ENCODE measurements around the gene NR5A1.

The NR5A1 gene

DNA sequence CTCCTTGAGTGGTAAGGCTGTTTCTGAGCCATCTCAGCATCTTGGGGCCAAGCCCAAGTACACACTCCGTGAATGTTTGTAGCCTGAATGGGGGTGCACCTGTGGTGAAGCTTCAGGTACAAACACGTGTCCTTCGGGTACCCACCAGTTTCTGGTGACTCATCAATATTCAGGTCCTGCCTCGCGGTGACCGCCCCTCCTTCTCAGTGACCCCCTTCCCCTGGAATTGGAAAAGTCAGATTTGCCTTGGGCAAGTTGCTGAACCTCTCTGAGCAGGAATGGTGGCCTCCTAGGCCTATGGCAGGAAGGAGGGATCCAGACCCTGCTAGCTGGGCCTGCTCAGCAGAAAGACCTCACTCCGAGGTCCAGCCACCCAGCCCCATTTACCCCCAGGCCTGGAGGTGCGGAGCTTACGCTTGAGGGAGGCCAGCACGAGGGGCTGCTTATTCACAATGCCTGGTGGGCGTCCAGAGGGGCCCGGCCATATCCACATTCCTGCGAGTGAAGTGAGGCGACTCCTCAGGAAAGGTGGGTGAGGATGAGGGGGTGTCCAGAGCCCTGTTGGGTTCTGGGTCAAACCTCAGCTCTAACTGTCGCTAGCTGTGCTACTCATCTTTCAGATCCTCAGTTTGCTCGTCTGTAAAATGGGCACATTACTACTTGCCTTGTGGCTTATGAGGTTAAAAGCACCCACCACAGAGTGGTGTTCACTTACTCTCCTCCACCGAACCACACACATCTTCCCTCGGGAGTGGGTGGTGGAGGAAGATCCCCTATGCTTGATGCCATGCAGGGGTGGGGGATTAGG is 49.9 kb downstream of the NR5A1 start:
- no peak for DNase-seq

DNA sequence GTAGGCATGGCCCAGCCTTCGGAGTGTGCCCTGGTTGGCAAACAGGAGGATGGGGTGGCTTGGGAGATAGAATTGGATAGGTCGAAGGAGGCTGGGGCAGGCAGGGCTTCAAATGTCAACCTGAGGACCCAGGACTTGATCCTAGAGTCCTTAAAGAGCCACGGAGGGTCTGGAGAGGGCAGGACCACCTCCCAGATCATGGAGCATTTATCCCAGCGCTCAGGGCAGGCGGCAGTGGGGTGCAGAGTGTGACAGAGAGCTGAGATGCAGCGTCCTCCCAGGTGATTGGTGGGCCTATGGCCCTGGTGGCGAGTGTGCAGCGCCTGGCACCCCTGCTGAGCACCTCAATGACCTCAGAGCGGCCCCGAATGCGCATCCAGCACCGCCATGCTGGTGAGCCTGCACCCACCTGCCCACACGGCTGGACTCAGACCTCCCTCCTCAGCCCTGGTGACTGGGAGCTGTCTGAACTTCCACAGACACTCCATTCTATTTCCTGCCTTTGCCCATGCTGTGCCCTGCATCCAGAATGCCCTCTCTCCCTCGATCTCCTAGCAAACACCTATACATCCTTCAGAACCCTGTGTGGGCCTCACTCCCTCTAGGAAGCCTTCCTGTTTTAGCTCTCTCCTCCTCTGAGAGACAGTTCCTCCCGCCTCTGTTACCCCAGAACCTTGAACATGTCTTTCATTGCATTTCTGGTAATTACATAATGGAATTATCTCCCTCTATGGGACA is 50.7 kb downstream of the NR5A1 start:
- DNase-seq, result no peak

DNA sequence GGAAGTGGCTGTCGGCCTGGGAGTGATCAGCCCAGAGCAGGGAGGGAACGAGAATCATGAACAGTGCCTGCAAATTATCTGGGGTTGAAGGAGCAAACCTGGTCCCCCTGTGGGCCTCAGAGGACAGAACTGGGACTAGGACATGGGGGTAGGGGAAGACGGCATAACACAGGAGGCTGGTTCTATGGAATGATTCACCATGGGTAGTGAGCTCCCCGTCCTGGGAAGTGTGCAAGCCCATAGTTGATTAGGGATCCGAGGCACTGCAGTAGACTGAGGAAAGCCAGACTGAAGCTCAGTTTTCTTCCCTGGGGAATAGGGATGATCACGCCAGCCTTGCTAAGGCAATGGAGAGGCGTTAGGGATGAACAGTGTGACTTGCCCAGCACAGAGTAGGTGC is 51.4 kb downstream of the NR5A1 start:
- no peak for DNase-seq

DNA sequence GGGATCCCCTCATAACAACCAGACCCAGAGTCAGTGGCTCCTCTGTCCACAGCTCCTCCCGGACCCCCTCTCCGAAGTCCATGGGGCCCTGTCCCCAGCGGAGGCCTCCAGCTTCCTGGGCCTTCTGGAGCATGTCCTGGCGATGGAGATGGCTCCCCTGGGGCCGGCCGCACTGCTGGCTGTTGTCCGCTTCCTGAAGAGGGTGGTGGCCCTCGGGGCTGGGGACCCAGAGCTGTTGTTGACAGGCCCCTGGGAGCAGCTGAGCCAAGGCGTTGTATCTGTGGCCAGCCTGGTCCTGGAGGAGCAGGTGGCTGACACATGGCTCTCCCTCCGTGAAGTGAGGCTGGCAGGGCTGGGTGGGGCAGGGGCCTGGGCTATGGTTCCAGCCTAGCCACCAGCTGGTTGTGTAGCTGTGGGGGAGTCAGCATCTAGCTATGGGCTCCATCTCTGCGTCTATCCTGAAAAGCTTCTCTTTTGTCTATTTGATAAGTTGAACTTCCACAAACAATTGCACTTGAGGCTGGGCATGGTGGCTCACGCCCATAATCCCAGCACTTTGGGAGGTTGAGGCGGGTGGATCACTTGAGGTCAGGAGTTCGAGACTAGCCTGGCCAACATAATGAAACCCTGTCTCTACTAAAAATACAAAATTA is 52.3 kb downstream of the NR5A1 start:
- DNase-seq, result no peak

DNA sequence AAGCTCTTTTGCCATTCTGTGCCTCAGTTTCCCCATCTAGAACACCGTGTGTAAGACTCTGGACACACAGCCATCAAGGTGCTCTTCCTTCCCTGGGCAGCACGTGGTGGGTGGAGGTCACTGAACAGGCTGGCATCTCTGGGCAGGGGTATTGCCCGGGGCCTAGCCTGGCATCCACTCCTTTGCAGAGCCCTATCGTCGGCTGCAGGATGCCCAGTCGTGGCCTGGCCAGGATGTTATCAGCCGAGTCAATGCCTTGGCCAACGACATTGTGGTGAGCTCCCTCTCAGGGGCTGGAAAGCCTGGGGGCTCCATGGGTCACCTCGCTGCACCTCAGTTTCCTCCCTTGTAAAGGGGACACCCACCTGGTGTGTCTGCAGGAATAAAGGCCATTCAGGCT is 52.9 kb downstream of the NR5A1 start:
- DNase-seq, result no peak

DNA sequence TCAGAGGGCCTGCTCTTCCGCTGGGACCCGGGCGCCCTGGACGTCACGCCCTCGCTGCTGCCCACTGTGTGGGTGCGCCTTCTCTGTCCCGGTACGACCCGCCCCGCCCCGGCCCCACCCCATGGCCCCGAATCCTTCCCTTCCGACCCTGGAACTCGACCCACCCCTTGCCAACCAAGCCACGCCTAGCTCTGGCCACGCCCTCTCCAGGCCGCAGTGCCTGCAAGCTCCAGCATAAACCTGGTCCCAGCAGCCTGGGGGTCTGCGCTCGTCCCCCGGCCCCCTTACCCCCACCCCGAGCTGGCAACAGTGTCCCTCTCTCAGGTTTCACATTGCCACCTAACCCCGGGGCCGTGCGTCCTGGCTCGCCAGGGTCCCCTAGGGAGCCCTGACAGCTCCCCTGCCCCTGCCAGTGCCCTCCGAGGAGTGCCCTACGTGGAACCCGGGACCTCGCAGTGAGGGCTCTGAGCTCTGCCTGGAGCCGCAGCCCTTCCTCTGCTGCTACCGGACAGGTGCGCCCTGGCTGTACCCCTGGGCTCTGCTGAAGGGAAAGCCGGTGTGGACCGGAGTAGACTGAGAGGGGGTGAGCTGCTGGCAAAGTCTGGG is 53.5 kb downstream of the NR5A1 start:
- DNase-seq, result no peak

DNA sequence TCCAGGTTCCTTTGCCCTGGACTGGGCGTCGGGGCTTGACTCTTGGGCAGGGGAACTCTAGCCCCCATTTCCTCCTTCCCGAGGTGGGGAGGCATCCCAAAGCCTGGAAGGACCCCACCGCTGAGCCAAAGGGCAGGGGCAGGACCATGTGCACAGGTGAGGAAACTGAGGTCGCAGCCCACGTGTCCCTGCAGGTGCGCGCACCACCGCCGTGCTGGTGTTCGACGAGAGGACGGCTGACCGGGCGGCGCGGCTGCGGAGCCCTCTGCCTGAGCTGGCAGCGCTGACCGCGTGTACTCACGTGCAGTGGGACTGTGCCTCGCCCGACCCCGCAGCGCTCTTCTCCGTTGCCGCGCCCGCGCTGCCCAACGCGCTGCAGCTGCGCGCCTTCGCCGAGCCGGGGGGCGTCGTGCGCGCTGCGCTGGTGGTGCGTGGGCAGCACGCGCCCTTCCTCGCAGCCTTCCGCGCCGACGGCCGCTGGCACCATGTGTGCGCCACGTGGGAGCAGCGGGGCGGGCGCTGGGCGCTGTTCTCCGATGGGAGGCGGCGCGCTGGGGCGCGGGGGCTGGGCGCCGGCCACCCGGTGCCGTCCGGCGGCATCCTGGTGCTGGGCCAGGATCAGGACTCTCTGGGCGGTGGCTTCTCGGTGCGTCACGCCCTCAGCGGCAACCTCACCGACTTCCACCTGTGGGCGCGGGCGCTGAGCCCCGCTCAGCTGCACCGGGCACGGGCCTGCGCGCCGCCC is 54.2 kb downstream of the NR5A1 start:
- DNase-seq, result no peak

DNA sequence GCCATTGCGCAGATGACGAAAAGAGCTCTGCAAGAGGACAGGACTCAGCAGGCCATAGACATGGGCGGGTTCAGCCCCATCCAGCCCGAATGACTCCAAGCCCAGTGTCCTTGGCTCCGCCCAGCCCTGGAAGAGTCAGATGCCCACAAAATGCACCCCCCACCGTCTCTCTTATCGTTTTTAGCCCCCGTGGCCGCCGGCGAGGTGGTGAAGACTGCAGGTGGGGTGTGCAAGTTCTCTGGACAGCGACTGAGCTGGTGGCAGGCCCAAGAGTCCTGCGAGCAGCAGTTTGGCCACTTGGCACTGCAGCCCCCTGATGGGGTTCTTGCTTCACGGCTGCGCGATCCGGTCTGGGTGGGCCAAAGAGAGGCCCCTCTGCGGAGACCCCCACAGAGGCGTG is 54.9 kb downstream of the NR5A1 start:
- no peak for DNase-seq

DNA sequence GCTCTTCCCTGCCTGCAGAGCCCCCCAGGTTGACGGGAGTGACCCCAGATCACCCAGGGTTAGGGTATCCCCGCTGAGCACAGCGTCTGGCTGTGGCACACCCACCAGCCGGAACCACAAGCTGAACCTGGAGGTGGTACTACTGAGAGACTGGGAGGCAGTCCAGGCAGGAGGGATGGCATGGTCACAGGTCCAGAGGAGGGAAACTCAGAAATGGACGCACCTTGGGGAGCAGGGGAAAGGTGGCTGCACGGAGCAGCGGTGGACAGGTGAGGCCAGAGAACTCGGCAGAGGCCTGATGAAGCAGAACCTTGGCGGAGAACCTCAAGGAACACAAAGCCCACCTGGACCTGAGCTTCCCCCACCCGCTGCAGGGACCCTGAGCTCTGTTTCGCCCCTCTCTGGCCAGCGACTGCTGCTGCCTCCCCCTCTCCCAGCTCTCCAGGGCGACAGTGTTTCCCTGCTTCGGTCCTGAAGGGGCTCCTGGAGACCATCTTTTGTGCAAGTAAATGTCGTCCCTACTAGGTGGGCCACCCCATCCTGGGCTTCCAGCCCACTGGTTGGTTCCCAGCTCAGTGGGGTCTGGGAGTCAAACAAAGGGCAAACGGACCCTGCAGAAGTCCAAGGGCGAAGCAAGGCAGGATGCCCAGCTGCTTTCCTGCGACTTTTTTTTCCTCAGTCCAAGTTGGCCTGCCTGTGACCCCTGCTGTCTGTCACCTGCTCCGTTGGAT is 56.1 kb downstream of the NR5A1 start:
- no peak for DNase-seq

DNA sequence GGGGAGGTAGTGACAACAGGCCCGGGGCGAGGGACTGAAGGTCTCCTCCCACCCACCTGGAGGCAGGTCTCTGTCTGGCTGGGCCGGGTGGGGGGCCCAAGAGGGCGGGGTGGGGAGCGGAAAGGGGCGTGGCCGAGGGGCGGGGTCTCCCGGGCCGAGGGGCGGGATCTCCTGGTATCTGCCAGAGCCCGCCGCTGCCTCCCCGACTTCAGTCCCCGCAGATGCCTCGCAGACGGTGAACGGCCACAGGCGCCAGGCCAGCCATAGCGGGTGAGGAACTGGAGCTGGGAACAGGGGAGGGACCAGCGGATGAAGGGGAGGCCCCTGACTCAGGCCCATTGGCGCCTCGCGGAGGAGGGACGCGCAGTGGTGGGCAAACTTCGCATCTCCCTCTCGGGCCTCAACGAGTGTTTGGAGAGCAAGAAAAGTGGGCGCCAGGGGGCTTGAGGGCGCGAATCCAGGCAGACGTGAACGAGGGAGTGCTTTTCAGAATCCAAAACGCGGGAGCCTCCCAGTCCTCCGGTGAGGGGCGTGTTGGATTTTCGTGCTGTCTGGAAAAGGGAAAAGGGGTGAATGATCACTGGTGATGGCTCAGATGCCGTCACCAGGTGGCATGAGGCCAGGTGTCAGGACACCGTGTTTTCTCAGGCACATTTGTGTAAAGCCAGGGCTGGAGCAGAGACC is 56.8 kb downstream of the NR5A1 start, which contains the start of gene ADGRD2:
Gene ADGRD2 (plus strand): TSS at position 211 of the 684 bp plus-strand sequence. CDS start 1,216 bp downstream, outside the sequence.
- no peak for DNase-seq

DNA sequence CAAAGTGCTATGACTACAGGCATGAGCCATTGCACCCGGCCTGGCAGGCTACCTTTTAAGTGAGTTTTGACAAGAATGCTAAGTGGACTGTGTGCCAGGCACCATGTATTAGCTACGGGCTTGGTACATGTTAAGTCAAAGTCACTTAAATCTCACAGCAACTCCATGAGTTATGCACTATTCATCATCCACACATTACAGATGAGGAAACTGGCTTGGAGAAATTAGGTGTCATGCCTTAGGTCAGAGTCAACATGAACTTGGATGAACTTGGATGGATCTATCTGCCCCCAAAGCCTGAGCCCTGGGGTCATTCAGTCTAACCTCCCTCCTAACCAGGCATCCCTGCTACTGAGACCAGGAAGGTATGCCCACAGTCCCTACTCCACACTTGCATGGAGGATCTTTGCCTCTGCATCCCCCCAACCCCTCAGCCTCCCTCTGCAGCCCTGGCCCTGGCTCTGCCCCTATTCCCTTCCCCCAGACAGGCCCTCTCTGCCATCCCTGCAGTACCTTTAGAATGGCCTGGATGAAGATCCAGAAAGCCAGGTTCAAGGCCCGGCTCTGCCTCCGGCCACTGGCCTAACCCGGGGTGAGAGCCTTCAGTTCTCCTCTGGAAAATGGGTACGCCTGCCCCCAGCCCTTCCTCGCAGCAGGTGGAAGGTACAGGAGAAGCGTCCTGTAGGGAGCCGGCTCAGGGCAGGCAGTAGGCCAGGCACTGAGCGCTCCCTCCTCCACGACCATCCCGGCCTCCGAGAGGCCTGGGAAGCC is 57.6 kb downstream of the NR5A1 start:
- DNase-seq, result no peak

DNA sequence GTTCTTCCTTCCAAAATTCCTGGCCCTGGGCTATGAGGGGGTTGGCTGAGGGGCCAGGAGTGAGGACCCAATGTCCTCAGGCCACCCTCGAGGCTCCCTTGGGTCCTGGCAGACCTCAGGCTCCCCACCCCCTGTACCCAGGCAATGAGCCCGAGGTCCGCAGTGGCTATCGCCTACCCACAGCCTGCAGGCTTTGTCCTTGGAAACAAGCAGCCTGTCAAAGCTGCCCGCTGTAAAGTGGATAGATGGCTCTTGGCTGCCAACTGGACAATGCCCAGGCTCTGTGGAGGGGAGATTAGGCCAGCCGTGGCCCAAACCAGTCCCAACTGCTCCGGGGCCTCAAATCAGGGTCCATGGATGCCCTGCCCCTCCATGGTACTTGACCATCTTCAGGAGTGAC is 59.2 kb downstream of the NR5A1 start:
- DNase-seq, result no peak

DNA sequence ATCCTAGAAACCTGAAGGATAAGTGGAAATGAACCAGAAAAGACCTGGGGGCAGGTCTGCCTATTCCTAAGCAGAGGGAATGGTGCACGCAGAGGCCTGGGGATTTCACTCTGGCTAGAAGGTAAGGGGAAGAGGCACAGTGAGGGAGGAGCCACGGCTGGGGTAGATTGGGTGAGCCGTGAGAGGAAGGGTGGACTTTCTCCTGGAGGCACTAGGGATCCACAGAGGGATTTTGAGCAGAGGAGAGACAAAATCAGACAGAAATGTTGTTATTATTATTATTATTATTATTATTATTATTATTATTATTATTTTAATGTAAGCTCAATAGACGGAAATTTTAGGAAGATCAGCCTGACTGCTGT is 59.9 kb downstream of the NR5A1 start:
- no peak for DNase-seq

DNA sequence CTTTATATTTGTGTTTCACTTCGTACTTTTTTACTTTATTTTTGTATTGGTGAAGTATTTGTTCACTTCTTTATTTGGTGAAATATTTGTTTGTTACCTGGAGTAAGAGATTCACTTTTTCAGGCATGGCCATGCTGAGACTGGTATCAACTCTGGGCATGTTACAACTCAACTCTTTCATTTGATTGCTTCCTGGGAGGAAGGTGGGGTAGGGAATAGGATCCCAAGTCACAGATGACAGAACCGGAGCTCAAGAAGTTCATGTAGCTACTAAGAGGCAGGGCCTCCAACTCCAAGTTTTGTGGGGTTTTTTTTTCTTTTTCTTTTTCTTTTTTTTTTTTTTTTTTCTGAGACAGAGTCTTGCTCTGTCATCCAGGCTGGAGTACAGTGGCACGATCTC is 63.0 kb downstream of the NR5A1 start:
- DNase-seq, result no peak

DNA sequence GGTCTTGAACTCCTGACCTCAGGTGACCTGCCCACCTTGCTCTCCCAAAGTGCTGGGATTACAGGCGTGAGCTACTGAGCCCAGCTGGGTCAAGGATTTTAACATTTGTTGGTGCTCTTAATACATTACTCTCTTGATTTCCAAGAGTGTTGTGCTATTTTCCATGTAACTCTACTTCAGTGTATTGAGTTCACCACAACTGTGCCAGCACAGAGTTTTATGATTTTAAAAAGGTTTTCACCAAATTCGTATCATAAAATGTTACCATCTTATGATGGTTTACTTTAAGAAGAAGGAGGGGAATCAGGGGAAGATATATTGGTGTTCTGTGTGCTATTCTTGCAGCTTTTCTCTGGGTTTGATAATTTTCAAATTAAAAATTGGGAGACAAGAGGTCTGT is 63.6 kb downstream of the NR5A1 start:
- no peak for DNase-seq

DNA sequence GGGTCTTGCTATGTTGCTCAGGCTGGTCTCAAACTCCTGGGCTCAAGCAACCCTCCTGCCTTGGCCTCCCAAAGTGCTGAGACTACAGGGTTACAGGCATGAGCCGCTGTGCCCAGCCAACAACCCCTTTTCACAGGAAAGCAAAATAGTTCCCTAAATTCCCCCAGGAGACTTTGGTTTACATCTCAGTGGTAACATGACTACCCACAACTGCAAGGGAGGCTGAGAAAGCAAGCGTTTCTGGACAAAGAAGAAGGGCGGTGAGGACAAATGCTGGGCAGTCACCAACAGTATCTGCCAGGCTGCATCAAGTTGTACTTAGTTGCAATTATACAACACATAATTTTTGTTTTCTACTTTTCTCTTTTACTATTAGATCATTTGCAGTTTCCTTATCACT is 64.4 kb downstream of the NR5A1 start:
- no peak for DNase-seq

DNA sequence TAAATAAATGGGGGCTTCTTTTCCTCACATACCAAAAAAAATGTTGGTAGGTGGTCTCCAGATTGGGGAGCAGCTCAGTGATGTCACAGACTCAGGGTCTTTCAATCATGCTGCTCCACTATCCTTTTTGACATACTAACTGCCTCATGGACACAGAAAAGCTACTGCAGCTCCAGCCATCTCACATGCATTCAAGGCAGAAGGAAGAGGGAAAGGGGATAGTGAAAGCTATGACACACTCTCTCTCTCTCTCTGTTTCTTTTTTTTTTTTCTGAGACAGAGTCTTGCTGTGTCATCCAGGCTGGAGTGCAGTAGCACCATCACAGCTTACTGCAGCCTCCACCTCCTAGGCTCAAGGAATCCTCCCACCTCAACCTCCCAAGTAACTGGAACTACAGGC is 64.8 kb downstream of the NR5A1 start:
- no peak for DNase-seq

DNA sequence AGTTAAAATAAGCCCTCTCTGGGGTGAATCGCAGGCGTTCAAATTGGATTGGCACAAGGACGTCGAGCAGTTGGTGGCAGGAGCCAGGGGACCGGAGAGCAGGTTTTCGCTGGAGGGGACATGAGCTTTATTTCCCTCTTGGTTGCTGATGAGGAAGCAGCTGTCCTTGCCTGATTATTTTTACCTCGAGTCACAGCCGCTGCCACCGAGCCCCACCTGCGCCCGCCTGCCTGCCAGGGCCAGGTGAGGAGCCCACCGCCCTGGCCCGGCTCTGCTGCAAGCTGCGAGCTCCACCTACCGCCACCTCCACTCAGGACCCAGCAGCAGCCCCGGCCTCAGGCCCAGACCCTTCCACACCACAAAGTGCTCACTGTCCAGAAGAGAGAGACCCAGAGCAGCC is 65.9 kb downstream of the NR5A1 start:
- DNase-seq, result no peak

DNA sequence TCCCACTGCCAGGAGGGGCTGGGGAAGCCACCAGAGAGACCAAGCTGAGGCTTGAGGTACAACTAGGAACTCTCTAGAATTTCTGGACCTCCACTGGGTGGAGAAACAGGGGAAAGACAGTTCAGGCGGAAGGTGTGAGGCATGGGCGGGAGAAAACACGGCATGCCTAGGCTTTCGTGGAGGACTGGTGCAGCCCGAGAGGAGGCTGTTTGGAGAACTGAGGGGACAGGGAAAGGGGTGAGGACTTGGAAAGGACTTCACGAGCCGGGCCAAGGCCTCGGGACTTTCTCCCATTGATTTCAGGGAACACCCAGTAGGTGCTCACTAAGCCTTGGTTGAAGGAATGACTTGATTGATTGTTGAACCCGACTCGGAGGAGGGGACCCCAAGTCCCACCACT is 66.4 kb downstream of the NR5A1 start:
- DNase-seq, result no peak

DNA sequence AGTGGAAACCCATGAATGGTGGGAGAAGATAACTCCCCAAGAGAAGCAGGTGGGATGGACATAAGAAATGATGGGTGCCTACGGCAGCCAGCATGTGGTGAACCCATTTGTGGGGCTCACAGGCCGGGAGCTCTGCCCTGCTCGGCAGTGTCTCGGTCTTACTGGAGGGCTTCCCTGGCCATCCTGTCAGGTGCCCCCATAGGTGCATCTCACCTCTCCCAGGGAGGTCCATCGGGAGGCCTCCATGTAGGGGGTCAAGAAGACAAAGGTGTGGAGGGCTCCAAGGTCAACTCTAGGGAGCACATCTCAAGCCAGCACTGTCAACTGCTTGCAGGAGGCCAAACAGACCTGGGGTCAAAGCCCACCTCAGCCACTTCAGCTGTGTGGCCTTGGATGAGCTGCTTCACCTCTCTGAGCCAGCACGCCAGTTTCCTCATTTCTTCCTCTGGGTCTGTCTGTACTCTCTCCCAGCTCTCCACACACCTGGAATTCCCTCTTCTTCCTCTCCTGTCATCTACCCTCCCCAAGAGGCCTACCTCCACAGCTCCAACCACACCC is 67.4 kb downstream of the NR5A1 start:
- DNase-seq, result no peak

All from DMS79 (cell line).